Parathyroid adenoma (tissue), 2 donors: ENCODE results near the gene C15orf39.

ENCODE experiments used
- H2AFZ ChIP-seq: fragments of 300-600 bp; sonication (generic); one replicate; pipeline ENCODE4 v1.7.0; 2017; ENCODE audit warnings: antibody characterized with exemption, mild to moderate bottlenecking
- H3K27ac ChIP-seq: fragments of 300-600 bp; sonication (generic); one replicate; pipeline ENCODE4 v1.7.0; 2017
- H3K27me3 ChIP-seq: fragments of 300-600 bp; sonication (generic); one replicate; pipeline ENCODE4 v1.7.0; 2017; ENCODE audit warnings: low read length; ENCODE audit not compliant: control insufficient read depth, insufficient read depth
- H3K36me3 ChIP-seq: fragments of 300-600 bp; sonication (generic); one replicate; pipeline ENCODE4 v1.7.0; 2017; ENCODE audit warnings: low read length; ENCODE audit not compliant: control insufficient read depth, insufficient read depth
- H3K4me1 ChIP-seq: fragments of 300-600 bp; sonication (generic); one replicate; pipeline ENCODE4 v1.7.0; 2017; ENCODE audit warnings: control low read depth
- H3K4me2 ChIP-seq: fragments of 300-600 bp; sonication (generic); one replicate; pipeline ENCODE4 v1.7.0; 2017; ENCODE audit warnings: low read length
- H3K4me3 ChIP-seq: fragments of 300-600 bp; sonication (generic); one replicate; pipeline ENCODE4 v1.7.0; 2017; ENCODE audit warnings: low read depth, low read length
- H3K79me2 ChIP-seq: fragments of 300-600 bp; sonication (generic); one replicate; pipeline ENCODE4 v1.7.0; 2017; ENCODE audit warnings: control low read depth
- H3K9ac ChIP-seq: fragments of 300-600 bp; sonication (generic); one replicate; pipeline ENCODE4 v1.7.0; 2017; ENCODE audit warnings: mild to moderate bottlenecking
- H3K9me3 ChIP-seq: fragments of 300-600 bp; sonication (generic); one replicate; pipeline ENCODE4 v1.7.0; 2017; ENCODE audit warnings: low read length; ENCODE audit not compliant: control insufficient read depth
- TF ChIP-seq, protein P1 (sequence below): fragments of 300-600 bp; sonication (generic); IDR thresholded peaks from one replicate; pipeline ENCODE4 v1.7.0; 2017; ENCODE audit warnings: antibody characterized with exemption, mild to moderate bottlenecking
- donor health status: primary hyperparathyroidism.

The C15orf39 gene

DNA sequence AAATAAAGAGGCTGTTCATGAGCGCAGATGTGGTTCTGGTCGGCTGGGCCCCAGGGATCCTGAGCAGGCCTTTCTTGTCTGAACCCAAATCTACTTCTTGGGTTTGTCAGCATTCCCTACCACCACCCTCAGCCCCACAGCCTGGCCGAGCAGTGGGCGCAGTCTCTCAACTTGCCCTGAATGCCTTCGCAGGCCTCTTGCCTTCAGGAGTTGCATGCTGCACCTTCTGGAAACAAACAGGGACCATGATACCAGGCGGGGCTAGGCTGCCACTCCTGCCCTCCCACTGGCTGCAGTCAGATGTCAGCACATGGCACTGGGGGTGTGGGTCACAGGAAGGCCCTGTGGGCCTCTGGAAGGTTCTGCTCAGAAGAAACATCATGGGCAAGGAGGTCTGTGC, 13.2 kb upstream of the C15orf39 start:
- no peaks in the 10 kb centered on the region for H3K79me2 ChIP-seq
- no peaks in the 10 kb centered on the region for H3K36me3 ChIP-seq
- no peak overlapping the region for H3K4me3 ChIP-seq
- H3K27ac ChIP-seq: no peak overlapping the region
- TF ChIP-seq, protein P1, sequence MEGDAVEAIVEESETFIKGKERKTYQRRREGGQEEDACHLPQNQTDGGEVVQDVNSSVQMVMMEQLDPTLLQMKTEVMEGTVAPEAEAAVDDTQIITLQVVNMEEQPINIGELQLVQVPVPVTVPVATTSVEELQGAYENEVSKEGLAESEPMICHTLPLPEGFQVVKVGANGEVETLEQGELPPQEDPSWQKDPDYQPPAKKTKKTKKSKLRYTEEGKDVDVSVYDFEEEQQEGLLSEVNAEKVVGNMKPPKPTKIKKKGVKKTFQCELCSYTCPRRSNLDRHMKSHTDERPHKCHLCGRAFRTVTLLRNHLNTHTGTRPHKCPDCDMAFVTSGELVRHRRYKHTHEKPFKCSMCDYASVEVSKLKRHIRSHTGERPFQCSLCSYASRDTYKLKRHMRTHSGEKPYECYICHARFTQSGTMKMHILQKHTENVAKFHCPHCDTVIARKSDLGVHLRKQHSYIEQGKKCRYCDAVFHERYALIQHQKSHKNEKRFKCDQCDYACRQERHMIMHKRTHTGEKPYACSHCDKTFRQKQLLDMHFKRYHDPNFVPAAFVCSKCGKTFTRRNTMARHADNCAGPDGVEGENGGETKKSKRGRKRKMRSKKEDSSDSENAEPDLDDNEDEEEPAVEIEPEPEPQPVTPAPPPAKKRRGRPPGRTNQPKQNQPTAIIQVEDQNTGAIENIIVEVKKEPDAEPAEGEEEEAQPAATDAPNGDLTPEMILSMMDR: no peak
- H2AFZ ChIP-seq: no peak overlapping the region
- H3K4me2 ChIP-seq: no peak overlapping the region
- no peaks in the 10 kb centered on the region for H3K9me3 ChIP-seq
- H3K9ac ChIP-seq: no peak overlapping the region
- no peaks in the 10 kb centered on the region for H3K4me1 ChIP-seq
- no peaks in the 10 kb centered on the region for H3K27me3 ChIP-seq

DNA sequence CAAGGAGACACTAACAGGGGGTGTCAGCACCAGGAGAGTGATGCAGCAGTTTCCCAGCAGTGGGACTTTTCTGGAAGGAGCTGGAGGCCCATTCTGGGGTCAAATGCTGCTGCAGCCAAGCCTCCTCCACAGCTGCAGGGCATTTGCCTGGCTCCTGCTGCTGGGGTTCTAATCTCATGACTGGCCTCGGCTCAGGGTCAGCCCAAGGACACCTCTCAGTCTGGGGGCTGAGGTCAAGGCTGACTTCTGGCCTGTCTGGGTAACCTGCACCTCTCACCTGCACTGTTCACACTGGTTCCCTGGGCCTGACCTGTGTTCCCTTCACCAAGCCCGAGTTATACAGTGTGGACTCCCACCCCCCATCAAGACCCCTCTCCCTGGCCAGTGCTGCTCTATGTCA, 10.4 kb upstream of the C15orf39 start:
- no peaks in the 10 kb centered on the region for H3K9me3 ChIP-seq
- H3K27me3 ChIP-seq: no peaks in the 10 kb centered on the region
- no peaks in the 10 kb centered on the region for H3K36me3 ChIP-seq
- H3K79me2 ChIP-seq: no peaks in the 10 kb centered on the region
- H2AFZ ChIP-seq: no peak overlapping the region
- no peak overlapping the region for H3K27ac ChIP-seq
- peaks cover 6% of the 10 kb centered on the region for H3K4me1 ChIP-seq
- H3K4me2 ChIP-seq: no peak overlapping the region
- no peak overlapping the region for H3K9ac ChIP-seq
- no peak overlapping the region for H3K4me3 ChIP-seq
- TF ChIP-seq, protein P1: no peak

DNA sequence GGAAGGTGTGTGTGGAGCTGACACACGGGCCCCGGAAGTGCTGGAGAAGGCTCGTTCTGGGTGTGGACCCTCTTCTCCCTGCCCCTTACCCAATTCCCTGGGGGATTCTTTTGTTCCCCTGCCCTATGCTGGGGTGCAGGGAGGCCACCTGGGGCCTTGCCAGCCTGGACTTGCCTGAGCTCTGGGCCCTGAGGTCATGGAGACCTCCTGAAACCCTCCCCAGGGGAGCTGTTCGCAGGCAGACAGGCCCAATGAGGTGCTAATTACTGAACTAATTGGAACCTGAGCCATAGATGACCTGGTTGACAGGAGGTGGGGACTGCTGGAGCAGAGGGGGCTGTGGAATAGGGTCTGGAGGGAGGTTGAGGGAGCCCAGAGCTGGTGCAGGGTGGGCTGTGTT, 9.4 kb upstream of the C15orf39 start:
- Histone ChIP-seq H3K9ac (no peak overlapping the region), H3K79me2 (no peaks in the 10 kb centered on the region), H2AFZ (no peak overlapping the region), H3K4me3 (no peak overlapping the region), H3K4me1 (peaks cover 6% of the 10 kb centered on the region), H3K36me3 (no peaks in the 10 kb centered on the region), H3K27me3 (no peaks in the 10 kb centered on the region), H3K9me3 (no peaks in the 10 kb centered on the region), H3K4me2 (no peak overlapping the region), H3K27ac (no peak overlapping the region)
- TF ChIP-seq, protein P1: no peak

DNA sequence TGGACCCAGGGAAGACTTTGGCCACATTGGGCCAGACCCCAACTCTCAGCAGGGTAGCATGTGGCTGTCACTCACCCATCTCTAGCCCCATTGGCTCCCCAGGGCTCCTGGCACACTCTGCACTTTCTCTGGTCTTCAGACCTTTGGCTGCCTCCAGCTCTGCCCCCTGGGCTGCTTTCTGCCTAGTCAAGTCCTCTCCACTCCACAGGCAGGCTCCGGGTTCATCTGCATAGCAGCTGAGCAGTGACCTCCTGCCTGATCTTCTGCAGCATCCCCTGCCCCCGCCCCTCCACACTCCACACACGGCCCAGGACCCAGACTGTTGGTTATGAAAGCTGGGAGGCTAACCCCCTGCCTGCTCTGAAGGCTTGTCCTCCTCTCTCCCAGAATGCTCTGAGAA, 8.4 kb upstream of the C15orf39 start:
- H3K9me3 ChIP-seq: no peaks in the 10 kb centered on the region
- no peak overlapping the region for H3K4me3 ChIP-seq
- H2AFZ ChIP-seq: no peak overlapping the region
- no peaks in the 10 kb centered on the region for H3K79me2 ChIP-seq
- no peak overlapping the region for H3K9ac ChIP-seq
- H3K4me1 ChIP-seq: peaks cover 6% of the 10 kb centered on the region
- TF ChIP-seq, protein P1: no peak
- H3K27me3 ChIP-seq: no peaks in the 10 kb centered on the region
- no peaks in the 10 kb centered on the region for H3K36me3 ChIP-seq
- H3K27ac ChIP-seq: no peak overlapping the region
- no peak overlapping the region for H3K4me2 ChIP-seq

DNA sequence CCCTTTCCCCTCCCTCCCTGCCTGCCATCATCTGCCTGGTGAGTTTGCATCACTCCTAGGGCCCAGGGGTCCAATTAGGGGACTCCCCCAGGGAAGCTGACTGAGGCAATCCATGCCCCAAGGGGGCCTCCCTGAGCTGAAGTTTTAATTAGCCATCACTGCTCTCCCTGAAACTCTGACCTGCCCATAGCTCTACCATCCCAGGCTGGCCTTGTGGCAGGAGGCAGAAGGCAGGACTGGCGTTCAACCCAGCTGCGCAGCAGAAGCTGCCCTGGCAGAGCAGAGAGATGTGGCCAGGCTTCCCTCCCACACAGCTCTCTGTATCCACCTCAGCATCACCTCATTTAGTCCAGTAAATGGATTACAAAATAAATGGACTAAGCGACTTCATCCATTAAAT, 7.7 kb upstream of the C15orf39 start:
- no peaks in the 10 kb centered on the region for H3K79me2 ChIP-seq
- no peaks in the 10 kb centered on the region for H3K9me3 ChIP-seq
- peaks cover 6% of the 10 kb centered on the region for H3K4me1 ChIP-seq
- no peaks in the 10 kb centered on the region for H3K36me3 ChIP-seq
- no peak overlapping the region for H2AFZ ChIP-seq
- H3K27me3 ChIP-seq: no peaks in the 10 kb centered on the region
- H3K4me3 ChIP-seq: no peak overlapping the region
- H3K9ac ChIP-seq: no peak overlapping the region
- no peak overlapping the region for H3K27ac ChIP-seq
- no peak overlapping the region for H3K4me2 ChIP-seq
- TF ChIP-seq, protein P1: no peak
